Stimulated activated CD4-positive, alpha-beta T cell treated with anti-CD3 and anti-CD28 coated beads, Interleukin-4, amount 100 ng/mL, for 24 hours (primary cell): ENCODE measurements around the gene GAB2.

Experiments
- DNase-seq: peaks from one replicate; pipeline ENCODE4 v3.0.0-alpha.2; 2020

Gene GAB2

GRCh38 chr11:78399136-78399535 is 18.5 kb downstream of the GAB2 start:
- DNase-seq: no peak

- no peak for DNase-seq
Observed at GRCh38 chr11:78398715-78399114, 18.9 kb downstream of the GAB2 start.

GRCh38 chr11:78397398-78397797 is 20.2 kb downstream of the GAB2 start:
- no peak for DNase-seq

GRCh38 chr11:78395597-78395996 is 22.0 kb downstream of the GAB2 start:
- DNase-seq: no peak

- no peak for DNase-seq
Observed at GRCh38 chr11:78392854-78393253, 24.8 kb downstream of the GAB2 start.

- no peak for DNase-seq
Observed at GRCh38 chr11:78391424-78391823, 26.2 kb downstream of the GAB2 start.

- no peak for DNase-seq
Observed at GRCh38 chr11:78390809-78391208, 26.8 kb downstream of the GAB2 start.

- DNase-seq: no peak
Observed at GRCh38 chr11:78386215-78386941, 31.2 kb downstream of the GAB2 start.

- DNase-seq: no peak
Observed at GRCh38 chr11:78385205-78385604, 32.4 kb downstream of the GAB2 start.

GRCh38 chr11:78384231-78384630 is 33.4 kb downstream of the GAB2 start:
- no peak for DNase-seq

GRCh38 chr11:78381865-78382264 is 35.8 kb downstream of the GAB2 start:
- no peak for DNase-seq

- DNase-seq: no peak
Observed at GRCh38 chr11:78380615-78381051, 37.0 kb downstream of the GAB2 start.

GRCh38 chr11:78379039-78379670 is 38.5 kb downstream of the GAB2 start:
- no peak for DNase-seq

- DNase-seq: no peak
Observed at GRCh38 chr11:78377625-78378418, 39.8 kb downstream of the GAB2 start.

GRCh38 chr11:78376858-78377257 is 40.8 kb downstream of the GAB2 start:
- no peak for DNase-seq

- DNase-seq: no peak
Observed at GRCh38 chr11:78374917-78375316, 42.7 kb downstream of the GAB2 start.

- DNase-seq: no peak
Observed at GRCh38 chr11:78373689-78374088, 43.9 kb downstream of the GAB2 start.

GRCh38 chr11:78372114-78372768 is 45.4 kb downstream of the GAB2 start:
- no peak for DNase-seq

- DNase-seq: no peak
Observed at GRCh38 chr11:78371221-78371891, 46.3 kb downstream of the GAB2 start.

GRCh38 chr11:78370406-78371172 is 47.0 kb downstream of the GAB2 start:
- DNase-seq: no peak

- no peak for DNase-seq
Observed at GRCh38 chr11:78365381-78365792, 52.2 kb downstream of the GAB2 start.
